OCI-LY3 (cell line): ENCODE results near the gene RSPRY1.

ENCODE experiments used
- EZH2phosphoT487 ChIP-seq: fragments of 200-600 bp; shearing (Covaris generic); IDR thresholded peaks from 2 replicates; pipeline ENCODE4 v1.6.1; 2018; ENCODE audit warnings: antibody characterized with exemption, mixed run types, low read depth
- TF ChIP-seq, protein P1 (sequence below): fragments of 200-600, 300-600 bp; sonication (generic); IDR thresholded peaks from 2 replicates; pipeline ENCODE4 v1.5.1; 2014; ENCODE audit warnings: antibody characterized with exemption, low read length, low read depth

DNA sequence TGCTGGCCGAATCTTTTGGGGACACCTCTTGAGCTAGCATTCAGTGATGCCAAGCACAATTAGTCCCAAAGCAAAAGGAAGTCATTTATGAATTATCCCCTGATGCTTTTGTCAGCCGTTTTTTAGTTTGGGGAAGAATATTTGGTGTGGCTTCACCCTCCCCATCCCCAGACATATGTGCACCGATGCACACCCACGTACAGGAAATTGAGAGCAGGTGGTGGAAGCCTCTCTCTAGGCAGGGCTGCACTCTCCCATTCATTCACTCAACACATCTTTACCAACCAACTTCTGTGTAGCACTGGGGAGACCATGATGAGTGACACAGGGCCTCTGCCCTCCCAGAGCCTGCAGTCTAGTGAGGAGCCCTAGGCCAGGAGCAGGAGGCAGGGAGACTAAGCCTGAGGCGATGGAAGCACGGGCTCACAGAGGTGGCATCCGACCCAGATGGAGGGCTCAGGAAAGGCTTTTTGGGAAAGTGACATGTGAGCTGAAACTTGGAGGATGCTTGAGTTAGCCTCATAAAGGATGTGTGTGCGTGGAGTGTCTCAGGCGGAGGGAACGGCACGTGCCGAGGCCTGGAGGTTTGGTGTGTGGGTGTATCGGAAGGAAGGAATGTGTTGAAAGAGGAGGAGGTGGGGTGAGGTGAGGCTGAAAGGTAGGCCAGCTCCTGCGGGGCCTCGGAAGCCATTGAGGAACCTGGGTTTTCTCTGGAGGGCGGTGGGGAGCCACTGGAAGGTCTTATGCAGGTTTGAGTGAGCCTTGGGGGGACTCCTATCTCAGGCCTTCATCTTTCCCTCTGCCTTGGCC lies 44.1 kb upstream of the RSPRY1 start:
- TF ChIP-seq, protein P1, sequence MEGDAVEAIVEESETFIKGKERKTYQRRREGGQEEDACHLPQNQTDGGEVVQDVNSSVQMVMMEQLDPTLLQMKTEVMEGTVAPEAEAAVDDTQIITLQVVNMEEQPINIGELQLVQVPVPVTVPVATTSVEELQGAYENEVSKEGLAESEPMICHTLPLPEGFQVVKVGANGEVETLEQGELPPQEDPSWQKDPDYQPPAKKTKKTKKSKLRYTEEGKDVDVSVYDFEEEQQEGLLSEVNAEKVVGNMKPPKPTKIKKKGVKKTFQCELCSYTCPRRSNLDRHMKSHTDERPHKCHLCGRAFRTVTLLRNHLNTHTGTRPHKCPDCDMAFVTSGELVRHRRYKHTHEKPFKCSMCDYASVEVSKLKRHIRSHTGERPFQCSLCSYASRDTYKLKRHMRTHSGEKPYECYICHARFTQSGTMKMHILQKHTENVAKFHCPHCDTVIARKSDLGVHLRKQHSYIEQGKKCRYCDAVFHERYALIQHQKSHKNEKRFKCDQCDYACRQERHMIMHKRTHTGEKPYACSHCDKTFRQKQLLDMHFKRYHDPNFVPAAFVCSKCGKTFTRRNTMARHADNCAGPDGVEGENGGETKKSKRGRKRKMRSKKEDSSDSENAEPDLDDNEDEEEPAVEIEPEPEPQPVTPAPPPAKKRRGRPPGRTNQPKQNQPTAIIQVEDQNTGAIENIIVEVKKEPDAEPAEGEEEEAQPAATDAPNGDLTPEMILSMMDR: no peak
- TF ChIP-seq EZH2phosphoT487: no peak
